ENCODE measurements around the gene SHROOM2.

Gene SHROOM2

GRCh38 chrX:9988762-9989161, 202.5 kb downstream of the SHROOM2 start:
- Histone ChIP-seq H3K4me1 (ENCODE audit: control insufficient read depth, insufficient read depth, low read length) (no peaks in the 10 kb centered on the region), H3K4me3 (ENCODE audit: low read depth, low read length) (no peak overlapping the region), H3K27ac (ENCODE audit: extremely low read depth, low read depth, low read length) (no peak overlapping the region), H3K36me3 (ENCODE audit: control insufficient read depth in 2 of 2, insufficient read depth in 1 of 2, low read length in 2 of 2) (no peaks in the 10 kb centered on the region), H3K9me3 (ENCODE audit: control insufficient read depth, insufficient read depth, low read depth, low read length) (no peaks in the 10 kb centered on the region)
- ChIA-PET CTCF (interaction anchor here (0.6 to 0.9 kb wide), 2 partner anchors 130 to 1020 kb away, joined by 4 to 6 read pairs; no protein-coding TSS in a partner anchor), POLR2A (no interaction called here)
- TF ChIP-seq ZBTB10 (tag by site-specific recombination; IDR thresholded peaks at IDR 0.05) (no peak), HOXD13 (CRISPR knock-in tag; IDR thresholded peaks at IDR 0.05; ENCODE audit: borderline replicate concordance) (no peak), ZNF692 (tag by site-specific recombination; IDR thresholded peaks at IDR 0.05) (no peak), ZNF560 (tag by site-specific recombination; IDR thresholded peaks at IDR 0.05; ENCODE audit: borderline replicate concordance) (no peak)

GRCh38 chrX:9992061-9992460, 205.8 kb downstream of the SHROOM2 start:
- TF ChIP-seq IKZF3 (tag by site-specific recombination; IDR thresholded peaks at IDR 0.05), result no peak
- no peak for TF ChIP-seq SP7 (tag by site-specific recombination; IDR thresholded peaks at IDR 0.05)
- TF ChIP-seq ZNF157 (tag by site-specific recombination; IDR thresholded peaks at IDR 0.05), result no peak
- TF ChIP-seq ZNF560 (tag by site-specific recombination; IDR thresholded peaks at IDR 0.05; ENCODE audit: borderline replicate concordance), result no peak
- TF ChIP-seq ZNF645 (tag by site-specific recombination; IDR thresholded peaks at IDR 0.05), result no peak
- H3K4me3 ChIP-seq (ENCODE audit: low read depth, low read length), result no peak overlapping the region
- H3K27ac ChIP-seq (ENCODE audit: extremely low read depth, low read depth, low read length), result no peak overlapping the region
- H3K36me3 ChIP-seq (ENCODE audit: control insufficient read depth in 2 of 2, insufficient read depth in 1 of 2, low read length in 2 of 2), result no peaks in the 10 kb centered on the region
- ChIA-PET CTCF (interaction anchor here (2.6 kb wide), 1 partner anchor 128 kb away, joined by 11 read pairs; no protein-coding TSS in a partner anchor), POLR2A (no interaction called here)
- no peaks in the 10 kb centered on the region for H3K9me3 ChIP-seq (ENCODE audit: control insufficient read depth, insufficient read depth, low read depth, low read length)
- no peaks in the 10 kb centered on the region for H3K4me1 ChIP-seq (ENCODE audit: control insufficient read depth, insufficient read depth, low read length)

- Histone ChIP-seq H3K4me1 (ENCODE audit: control insufficient read depth, insufficient read depth, low read length) (no peaks in the 10 kb centered on the region), H3K36me3 (ENCODE audit: control insufficient read depth in 2 of 2, insufficient read depth in 1 of 2, low read length in 2 of 2) (no peaks in the 10 kb centered on the region), H3K27ac (ENCODE audit: extremely low read depth, low read depth, low read length) (no peak overlapping the region), H3K9me3 (ENCODE audit: control insufficient read depth, insufficient read depth, low read depth, low read length) (no peaks in the 10 kb centered on the region), H3K4me3 (ENCODE audit: low read depth, low read length) (no peak overlapping the region)
- CTCF ChIA-PET, result interaction anchor here (0.7 to 2.6 kb wide), 2 partner anchors 127 to 1906 kb away, joined by 3 to 11 read pairs; no protein-coding TSS in a partner anchor
- POLR2A ChIA-PET, result no interaction called here
- TF ChIP-seq ZNF792 (tag by site-specific recombination; IDR thresholded peaks at IDR 0.05) (no peak), ZNF148 (tag by site-specific recombination; IDR thresholded peaks at IDR 0.05; ENCODE audit: borderline replicate concordance) (no peak), PRDM6 (tag by site-specific recombination; IDR thresholded peaks at IDR 0.05) (no peak)
Observed at GRCh38 chrX:9992724-9993123, 206.5 kb downstream of the SHROOM2 start.

All from HEK293 (cell line).